ENCODE measurements around the gene VPS16. TPM values are rescaled to one million over a fixed set of nuclear protein-coding genes. Genes with fewer than 3 reads are reported as not detected.
A peak's percentile ranks its signal among the peaks of the same experiment; 100 is the strongest.

Gene VPS16
- total and polyA plus RNA-seq, 5 donors from 2014 or later = 30.6 to 53.9 (median 31.0) TPM

- ATAC-seq (ENCODE audit: low read depth in 2 of 2) = peak in 1 of 2 donors; percentile 32
Observed at GRCh38 chr20:2873747-2874041, 33.1 kb downstream of the VPS16 start.

GRCh38 chr20:2874456-2874855 lies 33.9 kb downstream of the VPS16 start:
- Histone ChIP-seq H3K4me1 (ENCODE audit: control insufficient read depth, insufficient read depth, low read length, poor library complexity, severe bottlenecking) (peaks cover 39% of the 10 kb centered on the region), H3K4me3 (ENCODE audit: low read depth, low read length) (peak overlapping the region; percentile 80)

More at GRCh38 chr20:2873747-2874041, 33.1 kb downstream of the VPS16 start:
- H3K4me3 Mint-ChIP-seq = peak overlapping the region; percentile 93 to 95 (median 94)
- no peaks in the 10 kb centered on the region for H3K9me3 Mint-ChIP-seq
- peaks cover 39% of the 10 kb centered on the region for H3K4me1 ChIP-seq (ENCODE audit: control insufficient read depth, insufficient read depth, low read length, poor library complexity, severe bottlenecking)
- no peaks in the 10 kb centered on the region for H3K9me3 ChIP-seq (ENCODE audit: control insufficient read depth in 2 of 2, low read length in 2 of 2)
- peaks cover 4% of the 10 kb centered on the region for H3K27me3 Mint-ChIP-seq
- H3K27ac Mint-ChIP-seq = peak overlapping the region in 2 of 3 donors; percentile 63 to 75
- DNase-seq = peak in 2 of 3 donors; percentile 67 to 69
- no peaks in the 10 kb centered on the region for H3K36me3 ChIP-seq (ENCODE audit: control insufficient read depth, insufficient read depth, low read length)
- H3K36me3 Mint-ChIP-seq = no peaks in the 10 kb centered on the region
- H3K4me1 Mint-ChIP-seq = peaks cover 20 to 52% (median 38%) of the 10 kb centered on the region in 4 donors
- no peaks in the 10 kb centered on the region for H3K27me3 ChIP-seq (ENCODE audit: control insufficient read depth, insufficient read depth, low read length)
- H3K4me3 ChIP-seq (ENCODE audit: low read depth, low read length) = peak overlapping the region; percentile 80
- peak overlapping the region; percentile 66 for H3K27ac ChIP-seq (ENCODE audit: insufficient read depth, low read length, poor library complexity, severe bottlenecking)

GRCh38 chr20:2875690-2876203 lies 35.2 kb downstream of the VPS16 start:
- no peak for DNase-seq
- H3K4me3 ChIP-seq (ENCODE audit: low read depth, low read length) = peak overlapping the region; percentile 37
- Mint-ChIP-seq H3K27ac (peak overlapping the region in 2 of 3 donors; percentile 53 to 87), H3K4me3 (peak overlapping the region; percentile 93 to 95 (median 94)), H3K9me3 (no peaks in the 10 kb centered on the region), H3K36me3 (peaks cover 4% of the 10 kb centered on the region), H3K4me1 (peaks cover 23 to 70% (median 47%) of the 10 kb centered on the region in 4 donors), H3K27me3 (peaks cover 4% of the 10 kb centered on the region)
- no peak overlapping the region for H3K27ac ChIP-seq (ENCODE audit: insufficient read depth, low read length, poor library complexity, severe bottlenecking)
- no peaks in the 10 kb centered on the region for H3K9me3 ChIP-seq (ENCODE audit: control insufficient read depth in 2 of 2, low read length in 2 of 2)
- peaks cover 39% of the 10 kb centered on the region for H3K4me1 ChIP-seq (ENCODE audit: control insufficient read depth, insufficient read depth, low read length, poor library complexity, severe bottlenecking)
- H3K27me3 ChIP-seq (ENCODE audit: control insufficient read depth, insufficient read depth, low read length) = no peaks in the 10 kb centered on the region
- ATAC-seq (ENCODE audit: low read depth in 2 of 2) = no peak
- H3K36me3 ChIP-seq (ENCODE audit: control insufficient read depth, insufficient read depth, low read length) = no peaks in the 10 kb centered on the region

More at GRCh38 chr20:2874456-2874855, 33.9 kb downstream of the VPS16 start:
- ATAC-seq (ENCODE audit: low read depth in 2 of 2) (no peak), DNase-seq (peak in 1 of 3 donors; percentile 42)
- Histone ChIP-seq H3K36me3 (ENCODE audit: control insufficient read depth, insufficient read depth, low read length) (no peaks in the 10 kb centered on the region), H3K27ac (ENCODE audit: insufficient read depth, low read length, poor library complexity, severe bottlenecking) (peak overlapping the region; percentile 66), H3K9me3 (ENCODE audit: control insufficient read depth in 2 of 2, low read length in 2 of 2) (no peaks in the 10 kb centered on the region), H3K27me3 (ENCODE audit: control insufficient read depth, insufficient read depth, low read length) (no peaks in the 10 kb centered on the region)
- Mint-ChIP-seq H3K27ac (peak overlapping the region in 2 of 3 donors; percentile 63 to 75), H3K4me1 (peaks cover 23 to 59% (median 42%) of the 10 kb centered on the region in 4 donors), H3K4me3 (peak overlapping the region; percentile 93 to 95 (median 94)), H3K27me3 (peaks cover 4% of the 10 kb centered on the region), H3K9me3 (no peaks in the 10 kb centered on the region), H3K36me3 (no peaks in the 10 kb centered on the region)

GRCh38 chr20:2878515-2878914 lies 38.0 kb downstream of the VPS16 start:
- Mint-ChIP-seq H3K36me3 (peaks cover 4% of the 10 kb centered on the region), H3K9me3 (no peaks in the 10 kb centered on the region), H3K27me3 (no peaks in the 10 kb centered on the region), H3K4me3 (peak overlapping the region in 1 of 4 donors; percentile 37), H3K27ac (peak overlapping the region in 1 of 3 donors; percentile 42), H3K4me1 (peaks cover 18 to 73% (median 46%) of the 10 kb centered on the region in 4 donors)
- no peak overlapping the region for H3K4me3 ChIP-seq (ENCODE audit: low read depth, low read length)
- ATAC-seq (ENCODE audit: low read depth in 2 of 2) (no peak), DNase-seq (no peak)
- H3K27ac ChIP-seq (ENCODE audit: insufficient read depth, low read length, poor library complexity, severe bottlenecking) = no peak overlapping the region
- no peaks in the 10 kb centered on the region for H3K9me3 ChIP-seq (ENCODE audit: control insufficient read depth in 2 of 2, low read length in 2 of 2)
- no peaks in the 10 kb centered on the region for H3K36me3 ChIP-seq (ENCODE audit: control insufficient read depth, insufficient read depth, low read length)
- H3K27me3 ChIP-seq (ENCODE audit: control insufficient read depth, insufficient read depth, low read length) = no peaks in the 10 kb centered on the region
- H3K4me1 ChIP-seq (ENCODE audit: control insufficient read depth, insufficient read depth, low read length, poor library complexity, severe bottlenecking) = peaks cover 29% of the 10 kb centered on the region

GRCh38 chr20:2879146-2879545 lies 38.6 kb downstream of the VPS16 start:
- Histone ChIP-seq H3K27ac (ENCODE audit: insufficient read depth, low read length, poor library complexity, severe bottlenecking) (no peak overlapping the region), H3K36me3 (ENCODE audit: control insufficient read depth, insufficient read depth, low read length) (no peaks in the 10 kb centered on the region), H3K27me3 (ENCODE audit: control insufficient read depth, insufficient read depth, low read length) (no peaks in the 10 kb centered on the region), H3K4me3 (ENCODE audit: low read depth, low read length) (no peak overlapping the region), H3K4me1 (ENCODE audit: control insufficient read depth, insufficient read depth, low read length, poor library complexity, severe bottlenecking) (peaks cover 30% of the 10 kb centered on the region), H3K9me3 (ENCODE audit: control insufficient read depth in 2 of 2, low read length in 2 of 2) (no peaks in the 10 kb centered on the region)
- ATAC-seq (ENCODE audit: low read depth in 2 of 2) = no peak
- H3K36me3 Mint-ChIP-seq = peaks cover 4% of the 10 kb centered on the region
- no peak overlapping the region for H3K4me3 Mint-ChIP-seq
- no peaks in the 10 kb centered on the region for H3K27me3 Mint-ChIP-seq
- peaks cover 24 to 79% (median 51%) of the 10 kb centered on the region in 4 donors for H3K4me1 Mint-ChIP-seq
- no peak for DNase-seq
- peak overlapping the region in 1 of 3 donors; percentile 6 for H3K27ac Mint-ChIP-seq
- H3K9me3 Mint-ChIP-seq = no peaks in the 10 kb centered on the region

- H3K4me3 Mint-ChIP-seq = no peak overlapping the region
- H3K27ac ChIP-seq (ENCODE audit: insufficient read depth, low read length, poor library complexity, severe bottlenecking) = no peak overlapping the region
- no peaks in the 10 kb centered on the region for H3K36me3 ChIP-seq (ENCODE audit: control insufficient read depth, insufficient read depth, low read length)
- no peaks in the 10 kb centered on the region for H3K27me3 Mint-ChIP-seq
- H3K27ac Mint-ChIP-seq = no peak overlapping the region
- H3K4me3 ChIP-seq (ENCODE audit: low read depth, low read length) = no peak overlapping the region
- H3K27me3 ChIP-seq (ENCODE audit: control insufficient read depth, insufficient read depth, low read length) = no peaks in the 10 kb centered on the region
- H3K4me1 ChIP-seq (ENCODE audit: control insufficient read depth, insufficient read depth, low read length, poor library complexity, severe bottlenecking) = peaks cover 22% of the 10 kb centered on the region
- no peak for DNase-seq
- H3K9me3 ChIP-seq (ENCODE audit: control insufficient read depth in 2 of 2, low read length in 2 of 2) = no peaks in the 10 kb centered on the region
- H3K4me1 Mint-ChIP-seq = peaks cover 27 to 79% (median 49%) of the 10 kb centered on the region in 4 donors
- H3K9me3 Mint-ChIP-seq = no peaks in the 10 kb centered on the region
- no peak for ATAC-seq (ENCODE audit: low read depth in 2 of 2)
- peaks cover 11% of the 10 kb centered on the region for H3K36me3 Mint-ChIP-seq
Observed at GRCh38 chr20:2880650-2881049, 40.1 kb downstream of the VPS16 start.

- no peaks in the 10 kb centered on the region for H3K27me3 Mint-ChIP-seq
- ATAC-seq (ENCODE audit: low read depth in 2 of 2) = no peak
- Histone ChIP-seq H3K27me3 (ENCODE audit: control insufficient read depth, insufficient read depth, low read length) (no peaks in the 10 kb centered on the region), H3K9me3 (ENCODE audit: control insufficient read depth in 2 of 2, low read length in 2 of 2) (no peaks in the 10 kb centered on the region), H3K36me3 (ENCODE audit: control insufficient read depth, insufficient read depth, low read length) (no peaks in the 10 kb centered on the region), H3K27ac (ENCODE audit: insufficient read depth, low read length, poor library complexity, severe bottlenecking) (no peak overlapping the region), H3K4me1 (ENCODE audit: control insufficient read depth, insufficient read depth, low read length, poor library complexity, severe bottlenecking) (peaks cover 16% of the 10 kb centered on the region), H3K4me3 (ENCODE audit: low read depth, low read length) (no peak overlapping the region)
- H3K27ac Mint-ChIP-seq = no peak overlapping the region
- H3K4me3 Mint-ChIP-seq = peak overlapping the region in 2 of 4 donors; percentile 25 to 68
- H3K4me1 Mint-ChIP-seq = peaks cover 30 to 76% (median 45%) of the 10 kb centered on the region in 4 donors
- no peak for DNase-seq
- peaks cover 11% of the 10 kb centered on the region for H3K36me3 Mint-ChIP-seq
- peaks cover 0 to 1% (median 0%) of the 10 kb centered on the region in 7 donors for H3K9me3 Mint-ChIP-seq
Observed at GRCh38 chr20:2883726-2884637, 43.4 kb downstream of the VPS16 start.

Data from CD4-positive, CD25-positive, alpha-beta regulatory T cell (primary cell).